NCI-H187 (cell line): Measurements from ENCODE around the gene DPF3.
"Not testable (repeated sequence)": the region's sequence is repeated elsewhere in the genome, so short reads cannot be mapped to it uniquely, and the experiment has no call there.

Experiments used
- DNase-seq, 2 experiments: peaks; one replicate each; lab custom pipeline; 2025; lab: John Stamatoyannopoulos, UW

DPF3 gene

DNA sequence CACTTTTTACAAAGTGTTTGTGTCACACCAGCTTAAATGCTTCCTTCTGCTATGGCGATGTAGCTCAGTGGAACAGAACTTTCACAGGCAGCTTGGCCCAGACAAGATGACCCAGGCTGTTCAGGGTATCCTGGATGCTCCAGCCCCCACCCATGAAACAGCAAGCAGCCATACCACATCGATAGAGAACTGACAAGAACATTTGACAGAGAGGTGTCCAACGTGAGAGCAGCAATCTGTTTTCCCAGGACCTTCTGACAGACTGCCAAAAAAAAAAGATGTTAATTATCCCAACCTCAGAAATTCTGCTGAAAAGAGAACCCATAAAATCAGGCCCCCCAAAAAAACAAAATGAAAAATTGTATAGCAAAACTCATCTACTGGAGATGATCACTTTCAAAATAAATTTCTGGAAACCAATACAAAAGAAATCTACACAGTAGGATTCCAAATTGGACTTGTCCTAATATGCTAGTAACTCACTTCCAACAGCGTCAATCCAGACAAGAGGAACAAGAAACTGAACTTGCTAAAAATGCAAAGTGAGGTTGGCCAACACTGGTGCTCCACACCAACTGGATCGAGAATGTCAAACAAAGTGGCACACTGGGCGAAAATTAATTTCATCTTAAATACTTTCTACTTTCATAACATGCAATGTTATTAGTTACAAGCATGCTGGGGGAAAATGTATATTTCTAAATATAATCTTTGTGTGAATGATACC, 118.8 kb downstream of the DPF3 start:
- no peak for DNase-seq

DNA sequence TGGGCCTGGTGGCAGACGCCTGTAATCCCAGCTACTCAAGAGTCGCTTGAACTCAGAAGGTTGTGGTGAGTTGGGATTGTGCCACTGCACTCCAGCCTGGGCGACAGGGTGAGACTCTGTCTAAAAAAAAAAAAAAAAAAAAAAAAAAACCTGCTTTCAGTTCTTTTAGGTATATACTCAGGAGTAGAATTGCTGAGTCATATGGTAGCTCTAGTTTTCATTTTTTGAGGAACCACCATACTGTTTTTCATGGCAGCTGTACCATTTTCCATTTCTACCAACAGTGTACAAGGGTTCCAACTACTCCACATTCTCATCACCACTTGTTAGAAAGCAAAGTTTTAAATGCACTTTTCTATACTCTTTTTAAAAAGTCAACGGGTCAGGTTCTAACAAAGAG, 119.8 kb downstream of the DPF3 start:
- no peak for DNase-seq

DNA sequence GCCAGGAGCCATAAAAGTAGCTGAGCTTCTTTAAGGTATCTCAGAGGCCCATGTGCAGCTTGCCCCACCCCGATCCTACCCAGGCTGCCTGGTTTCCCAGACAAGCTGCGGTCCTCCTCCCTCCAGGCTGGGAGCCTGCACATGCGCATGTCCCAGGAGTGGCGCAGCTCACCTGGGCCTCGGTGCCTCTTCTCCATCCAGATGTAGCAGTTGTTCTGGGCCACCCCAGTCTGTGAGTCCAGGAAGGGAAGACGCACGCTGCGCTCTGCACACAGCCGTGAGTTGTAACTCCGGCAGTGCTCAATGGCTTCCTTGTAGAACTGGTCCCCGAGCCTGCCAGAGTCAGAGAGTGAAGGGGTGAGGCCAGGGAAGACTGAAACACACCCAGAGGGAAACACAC, 122.3 kb downstream of the DPF3 start:
- DNase-seq: no peak

GRCh38 chr14:72766296-72766695, 127.6 kb downstream of the DPF3 start:
- DNase-seq: no peak

DNA sequence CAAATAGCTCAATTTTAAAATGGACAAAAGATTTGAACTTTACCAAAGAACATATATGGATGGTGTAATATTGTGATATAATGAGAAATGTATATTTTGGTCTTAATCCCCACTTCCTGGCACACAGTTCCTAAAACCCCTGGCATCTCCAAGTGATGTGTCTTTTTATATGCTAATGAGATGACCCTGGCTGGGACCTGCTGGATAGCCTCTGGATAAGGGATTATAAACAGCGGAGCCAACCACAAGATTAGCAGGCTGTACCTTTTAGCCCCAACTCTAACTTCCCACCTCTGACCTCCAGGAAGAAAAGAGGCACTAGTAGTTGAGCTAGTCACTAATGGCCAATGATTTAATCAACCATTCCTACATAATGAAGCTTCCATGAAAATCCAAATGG, 130.0 kb downstream of the DPF3 start:
- no peak for DNase-seq

- no peak for DNase-seq
Observed at GRCh38 chr14:72759670-72760069, 134.2 kb downstream of the DPF3 start.

- no peak for DNase-seq
Observed at GRCh38 chr14:72758993-72759392, 134.9 kb downstream of the DPF3 start.

GRCh38 chr14:72758420-72758819, 135.5 kb downstream of the DPF3 start:
- DNase-seq: no peak

GRCh38 chr14:72756967-72757366, 136.9 kb downstream of the DPF3 start:
- no peak for DNase-seq

GRCh38 chr14:72755766-72756165, 138.1 kb downstream of the DPF3 start:
- DNase-seq: no peak

GRCh38 chr14:72754949-72755348, 139.0 kb downstream of the DPF3 start:
- no peak for DNase-seq

- no peak for DNase-seq
Observed at GRCh38 chr14:72753879-72754400, 140.0 kb downstream of the DPF3 start.

DNA sequence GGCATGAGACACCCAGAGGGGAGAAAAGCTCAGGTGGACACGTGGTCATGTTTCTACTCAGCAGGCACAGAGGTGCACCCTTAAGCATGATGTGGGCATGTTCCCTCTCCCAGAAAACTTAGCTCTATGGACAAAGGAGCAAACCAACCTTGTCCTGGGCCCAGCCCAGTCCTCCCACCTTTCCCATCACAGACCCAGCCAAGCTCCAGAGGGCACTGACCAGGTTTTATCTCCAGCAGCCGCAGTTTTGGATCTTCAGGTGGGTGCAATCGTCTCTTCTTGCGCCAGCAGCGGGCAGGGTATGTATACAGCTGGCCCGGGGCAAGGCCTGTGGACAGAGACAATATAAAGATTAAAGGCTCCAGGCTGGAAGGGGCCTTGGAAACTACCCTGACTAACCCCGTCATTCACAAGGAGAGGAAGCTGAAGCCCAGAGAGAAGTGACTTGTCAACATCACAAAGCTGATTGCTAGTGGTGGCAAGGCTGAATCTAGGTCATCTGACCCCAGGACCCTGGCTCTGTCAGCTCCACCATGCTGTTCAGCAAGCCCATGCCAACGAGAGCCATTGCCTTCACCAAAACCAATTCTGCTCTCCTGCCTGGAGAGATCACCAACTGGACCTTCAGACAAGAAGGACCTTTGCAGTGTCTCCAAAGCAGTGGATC, 140.7 kb downstream of the DPF3 start:
- no peak for DNase-seq

DNA sequence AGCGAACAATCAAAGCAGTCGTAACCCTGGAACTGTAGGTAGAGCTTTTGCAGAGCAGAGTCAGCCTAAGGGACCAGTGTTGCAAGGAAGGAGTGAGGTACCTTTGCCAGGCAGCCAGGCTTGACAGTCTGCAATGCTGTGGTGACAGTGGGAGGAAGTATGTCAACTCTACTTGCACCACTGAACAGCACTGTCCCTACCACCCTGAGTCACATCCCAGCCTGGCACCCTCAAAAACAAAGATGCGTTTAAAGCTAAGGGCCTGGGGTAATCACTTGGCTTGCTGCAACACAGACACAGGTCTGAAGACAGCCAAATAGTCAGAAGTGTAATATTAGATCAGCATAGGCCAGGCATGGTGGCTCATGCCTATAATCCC, 141.9 kb downstream of the DPF3 start:
- DNase-seq: no peak

GRCh38 chr14:72751276-72752033, 142.4 kb downstream of the DPF3 start:
- DNase-seq: no peak

GRCh38 chr14:72748921-72749320, 145.0 kb downstream of the DPF3 start:
- not testable (repeated sequence) for DNase-seq

DNA sequence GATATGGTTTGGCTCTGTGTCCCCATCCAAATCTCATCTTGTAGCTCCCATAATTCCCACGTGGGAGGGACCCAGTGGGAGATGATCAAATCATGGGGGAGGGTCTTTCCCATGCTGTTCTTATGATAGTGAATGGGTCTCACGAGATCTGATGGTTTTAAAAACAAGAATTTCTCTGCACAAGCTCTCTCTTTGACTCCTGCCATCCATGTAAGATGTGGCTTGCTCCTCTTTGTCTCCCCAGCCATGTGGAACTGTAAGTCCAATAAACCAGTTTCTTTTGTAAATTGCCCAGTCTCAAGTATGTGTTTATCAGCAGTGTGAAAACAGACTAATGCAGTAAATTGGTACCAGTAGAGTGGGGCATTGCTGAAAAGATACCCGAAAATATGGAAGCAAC, 146.2 kb downstream of the DPF3 start:
- DNase-seq: no peak

DNA sequence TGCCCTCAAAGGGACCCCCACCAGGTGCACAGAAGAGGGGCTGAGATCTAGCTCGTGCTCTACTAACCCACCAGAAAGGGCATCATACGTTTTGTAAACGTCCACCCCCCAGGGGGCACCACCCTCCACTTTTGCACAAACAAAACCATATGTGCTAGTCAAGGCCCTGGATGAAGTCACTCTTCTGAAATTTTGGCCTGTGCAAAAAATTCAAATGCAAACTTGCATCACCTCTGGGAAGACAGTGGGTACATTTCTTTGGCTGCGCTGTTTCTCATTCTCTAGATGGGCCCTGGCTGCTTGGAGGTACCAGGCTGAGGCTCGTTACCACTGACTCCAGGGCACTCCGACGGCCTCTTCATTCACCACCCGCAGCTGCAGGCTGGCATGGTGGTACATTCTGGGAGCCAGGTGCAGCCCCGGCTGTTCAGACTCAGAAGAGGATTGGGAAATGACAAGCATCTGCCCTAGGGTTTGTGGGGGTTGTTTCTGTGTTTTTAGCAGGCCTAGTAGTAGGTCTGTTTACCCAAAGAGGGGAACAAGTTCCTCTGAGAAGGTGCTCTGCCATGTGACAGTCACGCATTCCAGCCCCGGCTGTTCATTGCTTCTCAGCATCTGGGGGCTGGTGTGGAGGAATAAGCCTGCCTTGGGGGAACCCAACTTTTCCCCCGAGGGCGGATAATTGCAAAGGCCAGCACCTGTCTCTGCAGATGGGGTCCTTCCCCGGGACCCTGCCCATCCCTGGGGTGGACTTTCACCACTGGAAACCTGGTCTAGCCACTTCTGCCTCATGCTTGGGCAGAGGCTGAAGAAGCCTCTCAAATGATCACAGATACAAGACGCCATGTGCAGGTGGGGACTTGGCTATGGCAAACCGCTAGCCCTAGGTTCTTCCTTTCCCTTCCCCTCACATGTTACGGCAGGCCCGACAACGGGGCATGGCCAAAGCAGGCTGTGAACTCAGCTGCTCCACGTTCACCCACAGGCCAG, 147.6 kb downstream of the DPF3 start:
- DNase-seq: no peak

- DNase-seq: no peak
Observed at GRCh38 chr14:72745546-72745945, 148.4 kb downstream of the DPF3 start.

- DNase-seq: no peak
Observed at GRCh38 chr14:72744416-72745120, 149.3 kb downstream of the DPF3 start.

- DNase-seq: no peak
Observed at GRCh38 chr14:72743626-72744025, 150.3 kb downstream of the DPF3 start.
